ENCODE results near the gene TSC22D4.
A peak's percentile ranks its signal among the peaks of the same experiment; 100 is the strongest.

The TSC22D4 gene

DNA sequence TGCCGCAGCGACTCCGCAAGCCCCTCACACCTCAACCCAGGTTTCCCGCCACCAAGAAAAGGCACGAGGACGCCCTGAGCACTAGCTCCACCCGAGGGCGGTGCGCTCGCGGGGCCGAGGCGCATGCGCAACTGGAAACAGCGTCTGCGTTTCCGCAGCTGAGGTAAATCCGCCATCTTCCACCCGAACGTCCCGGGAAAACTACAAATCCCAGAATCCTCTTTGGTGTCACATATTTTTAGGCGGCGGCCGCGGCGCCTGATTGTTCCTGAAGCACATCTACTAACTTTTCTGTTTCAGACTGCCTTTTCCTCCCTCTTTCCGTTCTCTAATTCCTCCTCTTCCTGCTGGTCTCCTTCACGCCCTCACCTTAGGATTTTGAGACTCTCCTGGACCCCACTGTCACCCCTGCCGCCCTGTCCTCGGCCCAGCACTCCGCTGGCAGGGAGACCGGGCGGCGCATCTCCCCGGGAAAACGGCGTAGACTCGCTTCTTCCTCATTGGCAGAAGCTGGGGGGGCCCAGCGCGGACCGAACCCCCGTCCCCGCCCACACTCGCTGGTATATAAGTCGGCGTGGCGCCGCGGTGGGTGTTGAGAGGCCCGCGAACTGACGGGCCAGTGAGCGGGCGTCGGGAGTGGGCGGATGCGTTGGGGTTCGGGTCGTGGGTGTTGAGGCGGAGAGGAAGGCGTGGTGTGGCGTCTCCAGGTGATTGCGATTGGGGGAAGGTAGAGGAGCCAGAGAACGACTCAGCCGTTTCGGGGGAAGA is 50.6 kb downstream of the TSC22D4 start, which contains the start of gene ZCWPW1 (continued):
- peak; percentile 86 for TF ChIP-seq KLF7 (tag by site-specific recombination; IDR thresholded peaks at IDR 0.05; ENCODE audit: borderline replicate concordance)
- TF ChIP-seq ZNF629 (tag by site-specific recombination; IDR thresholded peaks at IDR 0.05): peak; percentile 56; the same call in 1 of the 2 replicates
- peak; percentile 66; the same call in 1 of the 2 replicates for TF ChIP-seq OSR2 (tag by site-specific recombination; IDR thresholded peaks at IDR 0.05)
- TF ChIP-seq, protein P1, sequence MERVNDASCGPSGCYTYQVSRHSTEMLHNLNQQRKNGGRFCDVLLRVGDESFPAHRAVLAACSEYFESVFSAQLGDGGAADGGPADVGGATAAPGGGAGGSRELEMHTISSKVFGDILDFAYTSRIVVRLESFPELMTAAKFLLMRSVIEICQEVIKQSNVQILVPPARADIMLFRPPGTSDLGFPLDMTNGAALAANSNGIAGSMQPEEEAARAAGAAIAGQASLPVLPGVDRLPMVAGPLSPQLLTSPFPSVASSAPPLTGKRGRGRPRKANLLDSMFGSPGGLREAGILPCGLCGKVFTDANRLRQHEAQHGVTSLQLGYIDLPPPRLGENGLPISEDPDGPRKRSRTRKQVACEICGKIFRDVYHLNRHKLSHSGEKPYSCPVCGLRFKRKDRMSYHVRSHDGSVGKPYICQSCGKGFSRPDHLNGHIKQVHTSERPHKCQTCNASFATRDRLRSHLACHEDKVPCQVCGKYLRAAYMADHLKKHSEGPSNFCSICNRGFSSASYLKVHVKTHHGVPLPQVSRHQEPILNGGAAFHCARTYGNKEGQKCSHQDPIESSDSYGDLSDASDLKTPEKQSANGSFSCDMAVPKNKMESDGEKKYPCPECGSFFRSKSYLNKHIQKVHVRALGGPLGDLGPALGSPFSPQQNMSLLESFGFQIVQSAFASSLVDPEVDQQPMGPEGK (tag by site-specific recombination; IDR thresholded peaks at IDR 0.05): peak; percentile 99
- TF ChIP-seq ZEB2 (tag by site-specific recombination; IDR thresholded peaks at IDR 0.05): peak; percentile 95
- TF ChIP-seq, protein P2, sequence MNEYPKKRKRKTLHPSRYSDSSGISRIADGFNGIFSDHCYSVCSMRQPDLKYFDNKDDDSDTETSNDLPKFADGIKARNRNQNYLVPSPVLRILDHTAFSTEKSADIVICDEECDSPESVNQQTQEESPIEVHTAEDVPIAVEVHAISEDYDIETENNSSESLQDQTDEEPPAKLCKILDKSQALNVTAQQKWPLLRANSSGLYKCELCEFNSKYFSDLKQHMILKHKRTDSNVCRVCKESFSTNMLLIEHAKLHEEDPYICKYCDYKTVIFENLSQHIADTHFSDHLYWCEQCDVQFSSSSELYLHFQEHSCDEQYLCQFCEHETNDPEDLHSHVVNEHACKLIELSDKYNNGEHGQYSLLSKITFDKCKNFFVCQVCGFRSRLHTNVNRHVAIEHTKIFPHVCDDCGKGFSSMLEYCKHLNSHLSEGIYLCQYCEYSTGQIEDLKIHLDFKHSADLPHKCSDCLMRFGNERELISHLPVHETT (tag by site-specific recombination; IDR thresholded peaks at IDR 0.05): no peak; the same call in none of the 2 replicates
- no peak for TF ChIP-seq ZNF776 (tag by site-specific recombination; IDR thresholded peaks at IDR 0.05; ENCODE audit: borderline replicate concordance)
- TF ChIP-seq FEZF1 (tag by site-specific recombination; IDR thresholded peaks at IDR 0.05): peak; percentile 60; the same call in 1 of the 2 replicates
- TF ChIP-seq ZNF654 (tag by site-specific recombination; IDR thresholded peaks at IDR 0.05; ENCODE audit: low read depth): no peak
- TF ChIP-seq, protein P3, sequence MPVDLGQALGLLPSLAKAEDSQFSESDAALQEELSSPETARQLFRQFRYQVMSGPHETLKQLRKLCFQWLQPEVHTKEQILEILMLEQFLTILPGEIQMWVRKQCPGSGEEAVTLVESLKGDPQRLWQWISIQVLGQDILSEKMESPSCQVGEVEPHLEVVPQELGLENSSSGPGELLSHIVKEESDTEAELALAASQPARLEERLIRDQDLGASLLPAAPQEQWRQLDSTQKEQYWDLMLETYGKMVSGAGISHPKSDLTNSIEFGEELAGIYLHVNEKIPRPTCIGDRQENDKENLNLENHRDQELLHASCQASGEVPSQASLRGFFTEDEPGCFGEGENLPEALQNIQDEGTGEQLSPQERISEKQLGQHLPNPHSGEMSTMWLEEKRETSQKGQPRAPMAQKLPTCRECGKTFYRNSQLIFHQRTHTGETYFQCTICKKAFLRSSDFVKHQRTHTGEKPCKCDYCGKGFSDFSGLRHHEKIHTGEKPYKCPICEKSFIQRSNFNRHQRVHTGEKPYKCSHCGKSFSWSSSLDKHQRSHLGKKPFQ (tag by site-specific recombination; IDR thresholded peaks at IDR 0.05): no peak
- TF ChIP-seq REPIN1 (tag by site-specific recombination; IDR thresholded peaks at IDR 0.05; ENCODE audit: low read depth): no peak
- TF ChIP-seq, protein P4, sequence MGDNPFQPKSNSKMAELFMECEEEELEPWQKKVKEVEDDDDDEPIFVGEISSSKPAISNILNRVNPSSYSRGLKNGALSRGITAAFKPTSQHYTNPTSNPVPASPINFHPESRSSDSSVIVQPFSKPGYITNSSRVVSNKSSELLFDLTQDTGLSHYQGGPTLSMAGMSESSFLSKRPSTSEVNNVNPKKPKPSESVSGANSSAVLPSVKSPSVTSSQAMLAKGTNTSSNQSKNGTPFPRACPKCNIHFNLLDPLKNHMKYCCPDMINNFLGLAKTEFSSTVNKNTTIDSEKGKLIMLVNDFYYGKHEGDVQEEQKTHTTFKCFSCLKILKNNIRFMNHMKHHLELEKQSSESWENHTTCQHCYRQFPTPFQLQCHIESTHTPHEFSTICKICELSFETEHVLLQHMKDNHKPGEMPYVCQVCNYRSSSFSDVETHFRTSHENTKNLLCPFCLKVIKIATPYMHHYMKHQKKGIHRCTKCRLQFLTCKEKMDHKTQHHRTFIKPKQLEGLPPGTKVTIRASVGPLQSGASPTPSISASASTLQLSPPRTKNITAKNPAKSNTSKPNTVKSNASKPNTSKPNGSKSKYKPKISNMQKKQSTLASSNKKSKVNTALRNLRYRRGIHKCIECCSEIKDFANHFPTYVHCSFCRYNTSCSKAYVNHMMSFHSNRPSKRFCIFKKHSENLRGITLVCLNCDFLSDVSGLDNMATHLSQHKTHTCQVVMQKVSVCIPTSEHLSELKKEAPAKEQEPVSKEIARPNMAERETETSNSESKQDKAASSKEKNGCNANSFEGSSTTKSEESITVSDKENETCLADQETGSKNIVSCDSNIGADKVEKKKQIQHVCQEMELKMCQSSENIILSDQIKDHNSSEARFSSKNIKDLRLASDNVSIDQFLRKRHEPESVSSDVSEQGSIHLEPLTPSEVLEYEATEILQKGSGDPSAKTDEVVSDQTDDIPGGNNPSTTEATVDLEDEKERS (tag by site-specific recombination; IDR thresholded peaks at IDR 0.05): peak; percentile 91
- TF ChIP-seq, protein P5, sequence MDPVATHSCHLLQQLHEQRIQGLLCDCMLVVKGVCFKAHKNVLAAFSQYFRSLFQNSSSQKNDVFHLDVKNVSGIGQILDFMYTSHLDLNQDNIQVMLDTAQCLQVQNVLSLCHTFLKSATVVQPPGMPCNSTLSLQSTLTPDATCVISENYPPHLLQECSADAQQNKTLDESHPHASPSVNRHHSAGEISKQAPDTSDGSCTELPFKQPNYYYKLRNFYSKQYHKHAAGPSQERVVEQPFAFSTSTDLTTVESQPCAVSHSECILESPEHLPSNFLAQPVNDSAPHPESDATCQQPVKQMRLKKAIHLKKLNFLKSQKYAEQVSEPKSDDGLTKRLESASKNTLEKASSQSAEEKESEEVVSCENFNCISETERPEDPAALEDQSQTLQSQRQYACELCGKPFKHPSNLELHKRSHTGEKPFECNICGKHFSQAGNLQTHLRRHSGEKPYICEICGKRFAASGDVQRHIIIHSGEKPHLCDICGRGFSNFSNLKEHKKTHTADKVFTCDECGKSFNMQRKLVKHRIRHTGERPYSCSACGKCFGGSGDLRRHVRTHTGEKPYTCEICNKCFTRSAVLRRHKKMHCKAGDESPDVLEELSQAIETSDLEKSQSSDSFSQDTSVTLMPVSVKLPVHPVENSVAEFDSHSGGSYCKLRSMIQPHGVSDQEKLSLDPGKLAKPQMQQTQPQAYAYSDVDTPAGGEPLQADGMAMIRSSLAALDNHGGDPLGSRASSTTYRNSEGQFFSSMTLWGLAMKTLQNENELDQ (tag by site-specific recombination; IDR thresholded peaks at IDR 0.05; ENCODE audit: low read depth): no peak
- TF ChIP-seq ZNF561 (tag by site-specific recombination; IDR thresholded peaks at IDR 0.05; ENCODE audit: borderline replicate concordance): 0 out of 2 replicates have a peak, but pooled peaks have one; percentile 32
- TF ChIP-seq ZNF701 (tag by site-specific recombination; IDR thresholded peaks at IDR 0.05): no peak
- peak; percentile 100 for TF ChIP-seq GLIS2 (tag by site-specific recombination; IDR thresholded peaks at IDR 0.05)
- TF ChIP-seq ZNF274 (IDR thresholded peaks at IDR 0.05; ENCODE audit: low read length): no peak
- no peak for TF ChIP-seq ZNF274 (tag by site-specific recombination; IDR thresholded peaks at IDR 0.05; ENCODE audit: borderline replicate concordance)
- TF ChIP-seq ZNF37A (tag by site-specific recombination; IDR thresholded peaks at IDR 0.05): no peak
- TF ChIP-seq, protein P6, sequence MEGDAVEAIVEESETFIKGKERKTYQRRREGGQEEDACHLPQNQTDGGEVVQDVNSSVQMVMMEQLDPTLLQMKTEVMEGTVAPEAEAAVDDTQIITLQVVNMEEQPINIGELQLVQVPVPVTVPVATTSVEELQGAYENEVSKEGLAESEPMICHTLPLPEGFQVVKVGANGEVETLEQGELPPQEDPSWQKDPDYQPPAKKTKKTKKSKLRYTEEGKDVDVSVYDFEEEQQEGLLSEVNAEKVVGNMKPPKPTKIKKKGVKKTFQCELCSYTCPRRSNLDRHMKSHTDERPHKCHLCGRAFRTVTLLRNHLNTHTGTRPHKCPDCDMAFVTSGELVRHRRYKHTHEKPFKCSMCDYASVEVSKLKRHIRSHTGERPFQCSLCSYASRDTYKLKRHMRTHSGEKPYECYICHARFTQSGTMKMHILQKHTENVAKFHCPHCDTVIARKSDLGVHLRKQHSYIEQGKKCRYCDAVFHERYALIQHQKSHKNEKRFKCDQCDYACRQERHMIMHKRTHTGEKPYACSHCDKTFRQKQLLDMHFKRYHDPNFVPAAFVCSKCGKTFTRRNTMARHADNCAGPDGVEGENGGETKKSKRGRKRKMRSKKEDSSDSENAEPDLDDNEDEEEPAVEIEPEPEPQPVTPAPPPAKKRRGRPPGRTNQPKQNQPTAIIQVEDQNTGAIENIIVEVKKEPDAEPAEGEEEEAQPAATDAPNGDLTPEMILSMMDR (tag by site-specific recombination; IDR thresholded peaks at IDR 0.05): peak; percentile 28; the same call in 1 of the 2 replicates
- no peak; the same call in 1 of the 2 replicates for TF ChIP-seq ZNF660 (tag by site-specific recombination; IDR thresholded peaks at IDR 0.05)
- TF ChIP-seq KLF10 (tag by site-specific recombination; IDR thresholded peaks at IDR 0.05): peak; percentile 98
- no peak for TF ChIP-seq ZNF416 (tag by site-specific recombination; IDR thresholded peaks at IDR 0.05)
- TF ChIP-seq ZNF596 (tag by site-specific recombination; IDR thresholded peaks at IDR 0.05): no peak
- TF ChIP-seq SALL2 (tag by site-specific recombination; IDR thresholded peaks at IDR 0.05; ENCODE audit: borderline replicate concordance): no peak
- peak; percentile 82 for TF ChIP-seq YY1 (tag by site-specific recombination; IDR thresholded peaks at IDR 0.05)
